ENCODE data around the gene CRB3.

Gene CRB3

GRCh38 chr19:6470173-6470572, 6.1 kb downstream of the CRB3 start:
- TF ChIP-seq, protein P1, sequence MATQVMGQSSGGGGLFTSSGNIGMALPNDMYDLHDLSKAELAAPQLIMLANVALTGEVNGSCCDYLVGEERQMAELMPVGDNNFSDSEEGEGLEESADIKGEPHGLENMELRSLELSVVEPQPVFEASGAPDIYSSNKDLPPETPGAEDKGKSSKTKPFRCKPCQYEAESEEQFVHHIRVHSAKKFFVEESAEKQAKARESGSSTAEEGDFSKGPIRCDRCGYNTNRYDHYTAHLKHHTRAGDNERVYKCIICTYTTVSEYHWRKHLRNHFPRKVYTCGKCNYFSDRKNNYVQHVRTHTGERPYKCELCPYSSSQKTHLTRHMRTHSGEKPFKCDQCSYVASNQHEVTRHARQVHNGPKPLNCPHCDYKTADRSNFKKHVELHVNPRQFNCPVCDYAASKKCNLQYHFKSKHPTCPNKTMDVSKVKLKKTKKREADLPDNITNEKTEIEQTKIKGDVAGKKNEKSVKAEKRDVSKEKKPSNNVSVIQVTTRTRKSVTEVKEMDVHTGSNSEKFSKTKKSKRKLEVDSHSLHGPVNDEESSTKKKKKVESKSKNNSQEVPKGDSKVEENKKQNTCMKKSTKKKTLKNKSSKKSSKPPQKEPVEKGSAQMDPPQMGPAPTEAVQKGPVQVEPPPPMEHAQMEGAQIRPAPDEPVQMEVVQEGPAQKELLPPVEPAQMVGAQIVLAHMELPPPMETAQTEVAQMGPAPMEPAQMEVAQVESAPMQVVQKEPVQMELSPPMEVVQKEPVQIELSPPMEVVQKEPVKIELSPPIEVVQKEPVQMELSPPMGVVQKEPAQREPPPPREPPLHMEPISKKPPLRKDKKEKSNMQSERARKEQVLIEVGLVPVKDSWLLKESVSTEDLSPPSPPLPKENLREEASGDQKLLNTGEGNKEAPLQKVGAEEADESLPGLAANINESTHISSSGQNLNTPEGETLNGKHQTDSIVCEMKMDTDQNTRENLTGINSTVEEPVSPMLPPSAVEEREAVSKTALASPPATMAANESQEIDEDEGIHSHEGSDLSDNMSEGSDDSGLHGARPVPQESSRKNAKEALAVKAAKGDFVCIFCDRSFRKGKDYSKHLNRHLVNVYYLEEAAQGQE (IDR thresholded peaks at IDR 0.05; ENCODE audit: insufficient read depth in 1 of 2, low read depth in 2 of 2, low read length in 2 of 2), result no peak
- TF ChIP-seq TAF1 (IDR thresholded peaks at IDR 0.05; ENCODE audit: borderline replicate concordance, insufficient read depth, low read length) (no peak), SIN3A (IDR thresholded peaks at IDR 0.05; ENCODE audit: borderline replicate concordance, insufficient read depth, low read length) (no peak), FOXP2 (optimal IDR thresholded peaks at IDR 0.05; ENCODE audit: borderline replicate concordance, extremely low read depth, extremely low read length, insufficient read depth) (no peak), POLR2AphosphoS5 (IDR thresholded peaks at IDR 0.05; ENCODE audit: low read depth, low read length) (no peak)

DNA sequence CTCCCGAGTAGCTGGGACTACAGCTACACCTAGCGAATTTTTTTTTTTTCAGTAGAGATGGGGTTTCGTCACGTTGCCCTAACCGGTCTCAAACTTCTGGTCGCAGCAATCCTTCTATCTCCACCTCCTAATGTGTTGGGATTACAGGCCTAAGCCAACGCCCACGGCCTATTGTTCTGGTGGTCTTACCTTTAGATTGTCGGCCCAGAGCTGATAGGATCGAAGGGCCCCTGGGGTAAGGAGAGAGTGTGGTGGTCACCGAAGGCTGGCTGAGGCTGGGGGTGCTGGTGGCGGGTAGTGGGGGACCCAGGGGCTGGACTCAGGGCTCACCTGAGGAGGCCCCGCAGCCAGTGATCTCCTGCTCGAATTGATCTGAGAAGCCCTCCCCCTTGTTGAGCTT, 7.0 kb downstream of the CRB3 start:
- TF ChIP-seq, protein P1 (IDR thresholded peaks at IDR 0.05; ENCODE audit: insufficient read depth in 1 of 2, low read depth in 2 of 2, low read length in 2 of 2), result no peak
- TF ChIP-seq SIN3A (IDR thresholded peaks at IDR 0.05; ENCODE audit: borderline replicate concordance, insufficient read depth, low read length), result no peak
- TF ChIP-seq FOXP2 (optimal IDR thresholded peaks at IDR 0.05; ENCODE audit: borderline replicate concordance, extremely low read depth, extremely low read length, insufficient read depth), result no peak
- no peak for TF ChIP-seq TAF1 (IDR thresholded peaks at IDR 0.05; ENCODE audit: borderline replicate concordance, insufficient read depth, low read length)
- no peak for TF ChIP-seq POLR2AphosphoS5 (IDR thresholded peaks at IDR 0.05; ENCODE audit: low read depth, low read length)

DNA sequence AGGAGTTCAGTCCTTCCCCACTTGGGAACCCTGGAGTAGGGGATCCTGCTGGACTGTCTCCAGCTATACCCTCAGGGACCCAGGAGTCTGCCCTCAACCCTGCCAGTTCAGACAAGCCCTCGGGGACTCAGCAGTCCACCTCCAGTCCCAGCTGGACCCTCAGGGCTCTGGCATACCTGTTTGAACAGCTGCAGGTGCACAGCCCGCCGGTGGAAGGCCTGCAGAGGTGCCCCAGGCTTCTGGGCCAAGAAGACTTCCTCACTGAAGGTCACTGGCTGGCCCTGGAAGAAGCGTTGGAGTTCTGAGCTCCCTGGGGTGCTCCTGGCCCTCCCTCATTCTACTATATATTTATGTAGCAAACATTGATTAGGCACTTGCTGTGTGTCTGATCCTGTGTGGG, 8.6 kb downstream of the CRB3 start:
- TF ChIP-seq POLR2AphosphoS5 (IDR thresholded peaks at IDR 0.05; ENCODE audit: low read depth, low read length), result no peak
- no peak for TF ChIP-seq FOXP2 (optimal IDR thresholded peaks at IDR 0.05; ENCODE audit: borderline replicate concordance, extremely low read depth, extremely low read length, insufficient read depth)
- TF ChIP-seq, protein P1 (IDR thresholded peaks at IDR 0.05; ENCODE audit: insufficient read depth in 1 of 2, low read depth in 2 of 2, low read length in 2 of 2), result no peak
- no peak for TF ChIP-seq TAF1 (IDR thresholded peaks at IDR 0.05; ENCODE audit: borderline replicate concordance, insufficient read depth, low read length)
- TF ChIP-seq SIN3A (IDR thresholded peaks at IDR 0.05; ENCODE audit: borderline replicate concordance, insufficient read depth, low read length), result no peak

DNA sequence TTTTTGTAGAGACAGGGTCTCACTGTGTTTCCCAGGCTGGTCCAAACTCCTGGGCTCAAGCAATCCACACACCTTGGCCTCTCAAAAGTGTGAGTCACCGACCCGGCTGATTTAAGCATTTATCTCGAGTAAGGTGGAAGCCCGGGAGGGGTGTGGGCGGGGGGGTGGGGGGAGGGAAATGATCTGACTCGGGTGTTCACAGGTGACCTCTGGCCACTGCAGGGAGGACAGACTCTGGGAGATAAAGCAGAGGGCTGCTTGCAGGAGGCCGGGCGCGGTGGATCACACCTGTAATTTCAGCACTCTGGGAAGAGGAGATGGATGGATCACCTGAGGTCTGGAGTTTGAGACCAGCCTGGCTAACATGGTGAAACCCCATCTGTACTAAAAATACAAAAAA, 9.6 kb downstream of the CRB3 start:
- TF ChIP-seq, protein P1 (IDR thresholded peaks at IDR 0.05; ENCODE audit: insufficient read depth in 1 of 2, low read depth in 2 of 2, low read length in 2 of 2), result no peak
- TF ChIP-seq SIN3A (IDR thresholded peaks at IDR 0.05; ENCODE audit: borderline replicate concordance, insufficient read depth, low read length) (no peak), TAF1 (IDR thresholded peaks at IDR 0.05; ENCODE audit: borderline replicate concordance, insufficient read depth, low read length) (no peak), FOXP2 (optimal IDR thresholded peaks at IDR 0.05; ENCODE audit: borderline replicate concordance, extremely low read depth, extremely low read length, insufficient read depth) (no peak), POLR2AphosphoS5 (IDR thresholded peaks at IDR 0.05; ENCODE audit: low read depth, low read length) (no peak)
